C4-2B (cell line): Measurements from ENCODE around the gene TMEM207.

Experiments used
- H3K27ac ChIP-seq: fragments of 450-650 bp; 2 replicates; pipeline ENCODE4 v1.5.1; 2017
- ZFX ChIP-seq: fragments of 450-650 bp; IDR thresholded peaks from 2 replicates; pipeline ENCODE4 v1.6.1; 2017
- TF ChIP-seq, protein P1 (sequence below): fragments of 450-650 bp; conservative IDR thresholded peaks from 2 replicates; pipeline ENCODE4 v1.5.1; 2017; ENCODE audit warnings: mild to moderate bottlenecking

Gene TMEM207

DNA sequence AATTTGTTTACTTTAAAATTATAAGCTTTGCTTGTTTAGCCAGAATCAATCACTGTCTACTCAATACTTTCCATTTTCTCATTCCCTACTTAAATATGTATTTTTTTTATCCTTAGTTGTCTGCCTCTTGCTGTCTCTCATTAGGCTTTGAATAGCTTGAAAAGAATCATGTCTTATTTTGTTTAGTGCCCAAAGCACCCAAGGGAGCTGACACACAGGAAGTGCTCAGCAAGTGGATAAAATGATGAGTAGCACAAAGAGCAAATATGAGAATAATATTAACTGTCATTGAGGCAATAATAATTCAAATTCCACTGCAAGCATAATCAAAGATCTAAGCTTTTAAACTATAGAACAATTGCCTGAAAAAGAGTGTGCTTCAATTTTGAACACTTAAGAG lies 45.2 kb upstream of the TMEM207 start:
- TF ChIP-seq, protein P1, sequence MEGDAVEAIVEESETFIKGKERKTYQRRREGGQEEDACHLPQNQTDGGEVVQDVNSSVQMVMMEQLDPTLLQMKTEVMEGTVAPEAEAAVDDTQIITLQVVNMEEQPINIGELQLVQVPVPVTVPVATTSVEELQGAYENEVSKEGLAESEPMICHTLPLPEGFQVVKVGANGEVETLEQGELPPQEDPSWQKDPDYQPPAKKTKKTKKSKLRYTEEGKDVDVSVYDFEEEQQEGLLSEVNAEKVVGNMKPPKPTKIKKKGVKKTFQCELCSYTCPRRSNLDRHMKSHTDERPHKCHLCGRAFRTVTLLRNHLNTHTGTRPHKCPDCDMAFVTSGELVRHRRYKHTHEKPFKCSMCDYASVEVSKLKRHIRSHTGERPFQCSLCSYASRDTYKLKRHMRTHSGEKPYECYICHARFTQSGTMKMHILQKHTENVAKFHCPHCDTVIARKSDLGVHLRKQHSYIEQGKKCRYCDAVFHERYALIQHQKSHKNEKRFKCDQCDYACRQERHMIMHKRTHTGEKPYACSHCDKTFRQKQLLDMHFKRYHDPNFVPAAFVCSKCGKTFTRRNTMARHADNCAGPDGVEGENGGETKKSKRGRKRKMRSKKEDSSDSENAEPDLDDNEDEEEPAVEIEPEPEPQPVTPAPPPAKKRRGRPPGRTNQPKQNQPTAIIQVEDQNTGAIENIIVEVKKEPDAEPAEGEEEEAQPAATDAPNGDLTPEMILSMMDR = no peak
- TF ChIP-seq ZFX = no peak
- H3K27ac ChIP-seq = no peak overlapping the region

DNA sequence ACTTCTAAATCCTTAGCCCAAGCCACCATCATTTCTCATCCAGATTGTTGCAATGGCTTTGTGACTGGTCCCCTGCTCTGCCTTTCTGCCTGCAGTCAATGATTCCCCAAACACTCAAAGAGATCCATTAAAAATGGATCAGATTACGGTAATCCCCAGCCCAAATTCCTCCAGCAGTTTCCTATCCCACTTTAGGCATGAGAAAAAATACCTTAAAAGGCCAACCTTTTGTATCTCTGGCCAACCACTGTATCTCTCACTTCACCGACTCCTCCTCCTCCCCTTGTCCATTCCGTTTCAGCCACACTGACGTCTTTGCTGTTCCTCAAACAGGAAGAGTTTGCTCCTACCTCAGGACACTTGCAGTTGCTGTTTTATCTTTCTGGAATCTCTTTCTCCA lies 43.3 kb upstream of the TMEM207 start:
- no peak for TF ChIP-seq ZFX
- H3K27ac ChIP-seq = no peak overlapping the region

DNA sequence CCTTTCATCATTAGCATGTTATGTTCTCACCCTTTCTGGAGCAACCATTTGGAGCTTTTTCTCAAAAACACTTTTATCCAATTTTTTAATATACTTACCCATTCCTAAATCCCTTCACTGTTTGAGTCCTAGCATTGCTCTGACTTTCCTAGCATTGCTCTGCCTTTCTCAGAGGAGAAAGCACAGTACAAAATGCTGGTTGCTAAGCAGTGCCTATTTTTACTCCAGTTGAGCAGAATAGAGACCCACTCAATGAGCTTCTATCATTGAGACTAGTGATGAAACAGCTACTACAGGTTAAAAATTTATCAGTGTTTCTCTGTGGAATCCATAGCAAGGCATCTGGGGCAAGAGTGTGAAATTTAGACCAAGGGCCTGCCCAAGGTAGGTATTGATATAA lies 42.4 kb upstream of the TMEM207 start:
- TF ChIP-seq, protein P1 = no peak
- TF ChIP-seq ZFX = no peak
- H3K27ac ChIP-seq = no peak overlapping the region

DNA sequence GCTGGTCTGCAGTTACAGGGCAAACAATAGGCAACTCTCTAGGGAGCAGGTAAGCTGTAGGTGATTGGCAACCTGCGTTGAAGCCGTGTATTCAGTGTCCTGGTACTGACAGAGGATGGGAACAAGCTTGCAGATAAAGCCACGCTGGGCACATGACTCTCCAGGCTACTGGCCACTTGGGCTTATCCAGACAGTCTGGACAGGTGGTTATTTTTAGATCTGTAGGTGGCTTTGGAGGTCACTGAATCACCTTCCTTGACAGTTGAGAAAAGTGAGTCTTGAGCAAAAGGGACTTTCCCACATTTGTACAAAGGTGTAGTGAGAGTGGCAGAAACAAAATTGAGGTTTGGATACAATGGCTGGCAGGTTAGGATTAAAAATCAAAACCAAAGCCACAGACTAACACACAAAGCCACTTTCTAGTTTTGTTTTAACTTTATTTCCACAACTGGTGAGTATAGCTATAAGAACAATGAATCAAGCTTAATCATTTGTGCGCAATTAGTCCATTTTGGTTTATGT lies 41.9 kb upstream of the TMEM207 start:
- H3K27ac ChIP-seq = no peak overlapping the region
- no peak for TF ChIP-seq ZFX
- TF ChIP-seq, protein P1 = no peak

DNA sequence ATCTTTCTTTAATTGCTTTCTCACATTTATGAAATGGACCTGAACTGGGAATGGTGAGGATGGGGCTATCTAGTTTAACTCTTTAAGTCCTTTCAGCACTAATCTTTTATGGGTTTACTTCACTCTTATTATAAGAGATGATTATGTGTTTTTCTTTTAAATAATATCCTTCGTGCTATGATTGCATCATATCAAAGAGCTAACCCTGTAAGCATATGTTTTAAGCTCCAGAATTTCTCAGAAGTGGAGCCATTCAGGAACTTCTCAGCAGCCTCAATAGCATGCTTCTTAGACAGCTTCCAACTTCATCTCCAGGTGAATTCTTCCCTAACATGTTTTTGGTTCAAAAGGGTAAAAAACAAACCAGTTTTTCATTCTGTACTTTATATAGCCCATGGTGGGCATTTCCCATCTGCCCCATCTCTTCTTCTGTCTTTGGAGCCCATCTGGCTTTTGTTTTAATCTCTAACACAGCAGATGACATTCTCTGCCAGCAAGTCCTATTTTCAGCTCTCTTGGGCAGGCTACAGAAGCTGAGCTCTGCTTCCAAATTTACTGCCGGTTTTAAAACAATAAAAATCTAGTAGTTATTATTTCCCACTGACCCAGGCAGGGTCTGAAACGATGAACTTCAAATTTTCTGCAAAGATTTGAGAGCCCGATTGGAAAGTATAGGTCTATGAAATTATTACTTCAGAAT lies 37.4 kb upstream of the TMEM207 start:
- no peak overlapping the region for H3K27ac ChIP-seq
- no peak for TF ChIP-seq ZFX
- TF ChIP-seq, protein P1 = no peak

DNA sequence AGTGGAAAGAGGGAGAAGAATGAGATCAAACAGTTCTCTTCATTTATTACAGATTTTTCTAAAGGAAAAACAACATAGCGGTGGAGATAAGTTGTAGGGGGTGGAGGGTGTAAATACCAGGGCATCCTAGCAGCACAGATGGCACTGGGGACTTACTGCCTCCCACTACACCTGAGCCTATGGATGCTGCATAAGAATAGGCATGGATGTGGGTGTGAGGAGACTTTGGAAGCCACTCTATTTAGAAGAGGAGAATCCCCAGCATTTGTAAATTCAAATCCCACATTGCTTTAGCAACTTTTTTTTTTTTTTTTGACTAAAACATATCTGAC lies 36.8 kb upstream of the TMEM207 start:
- no peak overlapping the region for H3K27ac ChIP-seq
- TF ChIP-seq, protein P1 = no peak
- no peak for TF ChIP-seq ZFX

DNA sequence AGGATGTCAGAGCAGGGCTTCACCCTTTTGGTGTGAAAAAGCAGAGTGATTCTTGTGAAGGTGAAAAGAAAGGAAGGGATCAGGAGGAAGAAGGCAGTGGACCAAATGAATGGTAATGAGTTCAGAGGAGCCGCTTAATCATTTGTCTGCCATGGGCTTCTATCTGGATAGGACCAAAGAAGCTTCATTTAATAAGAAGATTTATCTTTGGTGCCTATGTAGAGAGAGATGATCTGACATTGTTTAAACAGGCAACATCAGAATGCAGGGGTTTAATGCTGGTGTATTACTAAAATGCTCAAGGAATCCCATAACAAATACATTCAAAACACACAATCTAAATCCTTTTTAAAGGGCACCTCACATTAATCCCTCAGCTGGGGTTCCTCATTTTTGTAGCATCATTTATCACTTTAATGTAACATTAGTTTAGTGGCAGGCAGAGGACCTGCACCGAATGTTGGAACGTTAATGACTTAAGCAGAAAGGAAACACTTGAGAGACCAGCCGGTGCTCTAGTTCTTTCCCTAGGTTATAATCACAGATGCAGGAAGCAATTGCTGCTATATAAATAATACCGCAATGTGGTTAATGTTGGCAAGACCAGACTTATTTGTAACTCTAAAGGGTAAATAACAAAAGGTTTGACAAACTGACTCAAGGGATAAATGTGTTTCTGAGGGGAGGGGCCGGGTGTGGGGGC lies 36.3 kb upstream of the TMEM207 start:
- no peak for TF ChIP-seq ZFX
- TF ChIP-seq, protein P1 = no peak
- H3K27ac ChIP-seq = no peak overlapping the region
